ENCODE data around the gene LRRFIP1.

DNA sequence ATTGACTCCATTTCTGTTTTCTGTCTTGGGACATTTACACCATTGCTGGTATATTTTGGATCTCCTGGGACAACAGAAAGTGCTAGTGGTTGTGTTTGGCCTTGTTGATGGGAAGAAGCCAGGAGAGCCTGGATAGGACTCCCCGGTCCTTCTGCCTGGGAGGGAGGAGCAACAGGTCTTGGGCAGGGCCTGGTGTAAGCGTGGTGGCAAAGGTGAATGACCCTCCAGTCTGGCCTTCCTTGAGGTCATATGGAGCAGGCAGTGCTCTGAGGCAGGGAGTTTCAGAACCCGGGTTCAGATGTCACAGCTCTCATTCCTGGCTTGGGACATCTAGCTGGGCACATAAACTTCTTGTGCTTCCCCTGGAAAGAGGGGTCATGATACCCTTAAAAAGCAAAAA lies 115.2 kb downstream of the LRRFIP1 start:
- TF ChIP-seq, protein P1, sequence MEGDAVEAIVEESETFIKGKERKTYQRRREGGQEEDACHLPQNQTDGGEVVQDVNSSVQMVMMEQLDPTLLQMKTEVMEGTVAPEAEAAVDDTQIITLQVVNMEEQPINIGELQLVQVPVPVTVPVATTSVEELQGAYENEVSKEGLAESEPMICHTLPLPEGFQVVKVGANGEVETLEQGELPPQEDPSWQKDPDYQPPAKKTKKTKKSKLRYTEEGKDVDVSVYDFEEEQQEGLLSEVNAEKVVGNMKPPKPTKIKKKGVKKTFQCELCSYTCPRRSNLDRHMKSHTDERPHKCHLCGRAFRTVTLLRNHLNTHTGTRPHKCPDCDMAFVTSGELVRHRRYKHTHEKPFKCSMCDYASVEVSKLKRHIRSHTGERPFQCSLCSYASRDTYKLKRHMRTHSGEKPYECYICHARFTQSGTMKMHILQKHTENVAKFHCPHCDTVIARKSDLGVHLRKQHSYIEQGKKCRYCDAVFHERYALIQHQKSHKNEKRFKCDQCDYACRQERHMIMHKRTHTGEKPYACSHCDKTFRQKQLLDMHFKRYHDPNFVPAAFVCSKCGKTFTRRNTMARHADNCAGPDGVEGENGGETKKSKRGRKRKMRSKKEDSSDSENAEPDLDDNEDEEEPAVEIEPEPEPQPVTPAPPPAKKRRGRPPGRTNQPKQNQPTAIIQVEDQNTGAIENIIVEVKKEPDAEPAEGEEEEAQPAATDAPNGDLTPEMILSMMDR (IDR thresholded peaks at IDR 0.05; ENCODE audit: borderline replicate concordance, extremely low read depth, low read length, poor library complexity, severe bottlenecking), result no peak
- no peak for TF ChIP-seq EZH2 (IDR thresholded peaks at IDR 0.05; ENCODE audit: borderline replicate concordance, low read depth, low read length, severe bottlenecking)
